ELR (cell line): ENCODE results near the gene DENND1A.
A peak's percentile ranks its signal among the peaks of the same experiment; 100 is the strongest.

ENCODE experiments used
- DNase-seq: peaks from one replicate; pipeline ENCODE4 v3.0.0-alpha.2; 2015; ENCODE audit warnings: low read depth

DENND1A gene

DNA sequence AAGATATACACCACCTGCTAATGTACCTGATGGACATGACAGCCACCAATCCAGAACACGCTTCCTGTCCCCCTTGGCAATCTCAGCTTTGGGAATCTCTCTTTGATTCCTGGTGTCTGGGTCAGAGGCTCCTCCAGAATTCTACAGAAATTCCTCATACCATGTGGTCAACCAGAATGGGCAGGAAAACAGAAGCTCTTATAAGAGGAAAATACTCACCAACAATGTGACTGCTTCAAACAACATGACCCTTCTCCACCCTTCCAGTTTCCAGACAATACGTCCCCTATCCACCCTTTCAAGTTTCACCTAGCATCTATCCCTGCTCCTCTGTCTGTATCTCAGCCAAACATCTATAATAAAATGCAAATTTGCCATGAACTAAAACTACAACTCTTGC is 247.2 kb downstream of the DENND1A start:
- no peak for DNase-seq

DNA sequence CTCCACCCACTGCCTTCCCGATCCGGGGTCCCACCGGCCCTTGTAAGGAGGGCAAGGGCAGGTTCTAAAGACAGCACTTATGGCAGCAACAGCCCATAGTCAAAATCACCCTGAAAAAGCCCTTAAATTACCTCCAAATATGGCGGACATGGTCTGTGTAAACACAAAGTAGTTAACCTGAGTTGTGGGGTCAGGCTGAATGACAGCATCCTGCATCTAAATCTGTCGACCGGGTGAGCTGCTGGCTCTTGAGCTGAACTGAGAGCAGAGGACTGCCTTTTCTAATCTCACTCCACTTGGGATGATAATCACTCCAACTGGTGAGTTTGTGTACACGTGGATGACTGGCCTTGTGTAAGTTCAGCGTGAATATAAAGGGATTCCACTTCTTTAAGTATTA is 249.6 kb downstream of the DENND1A start:
- no peak for DNase-seq

DNA sequence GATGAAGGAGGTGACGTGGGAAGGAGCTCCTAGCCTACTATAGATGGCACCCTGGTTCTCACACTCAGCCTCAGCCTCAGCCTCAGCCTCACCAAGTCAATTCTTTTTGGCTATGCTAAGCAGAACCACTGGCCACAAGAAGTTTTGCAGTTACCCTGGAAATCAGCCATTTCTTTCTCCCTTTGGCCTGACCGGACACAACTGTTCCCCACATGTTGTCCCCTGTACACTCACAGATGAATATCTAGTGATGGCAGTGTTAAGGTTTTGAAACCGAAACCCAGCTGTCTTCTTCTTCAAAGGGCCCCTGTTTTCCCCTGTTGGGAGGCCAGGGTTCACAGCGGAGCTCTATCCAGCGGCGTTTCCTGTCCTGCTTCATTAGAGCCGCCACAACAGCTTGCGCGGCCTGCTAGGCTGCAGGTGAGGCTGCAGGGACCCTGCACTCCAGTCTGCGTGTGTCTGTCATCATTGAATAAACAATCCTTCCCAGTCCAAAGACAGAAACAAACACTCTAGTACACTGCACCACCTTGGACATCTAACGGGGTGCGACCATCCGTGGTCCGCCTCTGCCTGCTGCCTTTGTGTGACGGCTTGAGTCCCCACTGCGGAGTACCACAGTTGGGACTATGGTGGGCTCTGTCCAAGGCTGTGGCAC is 250.5 kb downstream of the DENND1A start:
- DNase-seq, result no peak

DNA sequence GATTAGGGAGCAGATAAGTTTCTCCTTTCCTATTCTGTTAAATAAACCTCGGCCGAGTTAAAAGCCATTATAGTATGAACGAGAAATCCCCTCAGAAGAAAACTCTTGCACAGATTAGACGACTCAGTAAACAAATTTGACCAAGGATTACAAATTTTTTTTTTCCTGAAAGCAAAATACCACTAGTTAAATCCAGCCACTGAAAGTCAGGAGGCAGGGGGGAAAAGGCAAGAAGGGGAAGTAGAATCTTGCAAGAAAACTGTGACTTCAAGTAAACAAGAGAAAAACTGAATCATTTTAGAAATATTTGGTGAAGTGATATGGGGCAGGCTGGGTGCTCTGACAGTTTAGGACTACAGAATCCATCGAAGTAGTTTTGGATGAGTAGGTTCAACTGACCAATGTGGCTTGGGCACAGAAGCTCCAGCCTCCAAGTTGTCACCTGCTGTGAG is 251.0 kb downstream of the DENND1A start:
- peak; percentile 4 for DNase-seq

DNA sequence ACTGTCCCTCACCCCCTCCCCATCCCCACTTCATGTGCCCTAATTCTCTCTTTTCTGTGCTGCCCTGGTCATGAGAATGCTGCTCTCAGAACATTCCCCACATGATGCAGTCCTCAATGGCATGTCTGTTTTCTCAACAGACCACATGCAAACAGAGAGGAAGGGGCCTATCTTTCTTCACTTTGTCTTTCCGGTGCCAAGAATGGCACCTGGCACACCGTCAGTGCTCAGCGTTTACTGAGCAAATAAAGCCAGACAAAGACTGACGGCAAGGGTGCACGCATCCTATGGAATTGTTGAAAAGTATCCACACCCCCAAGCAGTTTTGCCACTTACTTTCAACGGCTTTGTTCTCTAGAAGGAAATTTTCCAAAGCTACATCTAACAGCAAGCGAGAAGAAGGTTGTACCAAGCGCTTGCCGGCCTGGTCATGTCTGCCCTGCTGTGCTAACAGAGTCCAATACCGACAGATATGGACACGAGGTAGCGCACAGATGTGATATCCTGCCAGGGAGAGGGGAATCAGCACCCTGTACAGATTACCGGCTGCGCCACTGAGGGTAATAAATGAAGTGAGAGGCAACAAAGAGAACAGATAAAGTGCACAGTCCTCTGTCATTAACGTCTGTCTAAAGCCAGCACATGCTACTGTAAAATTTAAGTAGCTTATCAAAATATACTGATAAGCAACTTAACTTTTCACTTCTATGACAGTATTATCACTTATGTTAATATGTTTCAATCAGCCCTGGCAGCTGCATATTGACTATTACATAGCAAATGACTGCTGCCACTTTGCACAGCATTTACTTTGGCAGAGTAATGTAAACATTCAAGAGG is 251.7 kb downstream of the DENND1A start:
- no peak for DNase-seq

- DNase-seq, result no peak
Observed at GRCh38 chr9:123676869-123677268, 253.1 kb downstream of the DENND1A start.

- DNase-seq, result no peak
Observed at GRCh38 chr9:123669346-123669745, 260.6 kb downstream of the DENND1A start.

GRCh38 chr9:123663529-123663928 is 266.4 kb downstream of the DENND1A start:
- no peak for DNase-seq

- no peak for DNase-seq
Observed at GRCh38 chr9:123662057-123662776, 267.7 kb downstream of the DENND1A start.

- no peak for DNase-seq
Observed at GRCh38 chr9:123660691-123661466, 269.0 kb downstream of the DENND1A start.

- DNase-seq, result no peak
Observed at GRCh38 chr9:123659358-123659757, 270.6 kb downstream of the DENND1A start.

DNA sequence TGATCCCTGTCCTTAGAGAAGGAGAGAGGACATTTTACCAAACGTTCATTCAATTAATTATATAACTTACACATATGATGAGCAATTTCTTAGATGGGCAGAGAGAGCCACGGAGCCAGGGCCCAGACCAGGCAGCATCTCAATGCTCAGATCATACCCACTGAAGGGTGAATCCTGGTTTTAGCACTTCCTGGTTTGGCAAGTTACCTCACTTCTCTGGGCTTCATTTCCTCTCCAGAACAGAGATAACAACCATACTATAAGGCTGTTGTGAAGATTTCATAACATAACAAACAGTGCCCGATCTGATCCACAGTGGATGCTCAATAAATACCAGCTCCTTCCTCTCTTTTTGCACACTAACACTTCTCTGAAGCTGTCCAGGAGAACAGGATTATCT is 271.1 kb downstream of the DENND1A start:
- DNase-seq, result no peak

DNA sequence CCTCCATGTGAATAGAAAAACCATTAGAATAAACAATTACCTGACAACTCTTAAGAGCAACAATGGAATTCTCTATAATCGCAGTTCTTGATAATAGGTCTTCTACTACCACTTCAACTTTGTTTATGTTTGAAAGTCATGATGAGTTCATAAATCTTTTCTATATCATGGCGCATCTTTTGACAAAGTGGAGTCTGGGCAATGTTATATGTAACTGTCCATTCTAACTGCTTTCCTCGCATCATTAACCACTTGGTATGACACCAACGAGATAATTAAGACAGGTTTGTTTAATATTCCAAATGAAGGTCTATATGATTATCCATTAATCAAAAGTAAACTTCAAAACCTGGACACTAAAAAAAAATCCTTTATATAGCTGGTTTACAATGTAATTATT is 272.0 kb downstream of the DENND1A start:
- no peak for DNase-seq

DNA sequence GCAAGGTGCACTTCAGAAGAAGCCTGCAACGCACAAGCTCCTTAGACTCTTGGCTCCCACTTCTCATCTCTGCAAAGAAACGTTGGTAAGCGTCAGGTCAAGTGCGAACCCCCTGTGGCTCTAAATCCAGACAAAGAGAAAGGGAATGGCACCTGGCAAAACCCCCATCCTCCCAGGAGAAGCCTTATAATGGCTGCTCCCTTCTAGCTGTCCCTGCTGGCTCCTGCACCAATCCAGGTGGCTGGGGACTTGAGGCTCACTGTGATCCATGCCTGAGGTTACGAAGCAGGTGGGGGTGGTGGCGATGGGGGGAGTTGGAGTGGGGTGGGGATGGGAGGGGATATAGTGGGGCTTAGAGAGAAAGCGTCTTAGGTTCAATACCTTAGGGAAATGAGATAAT is 272.8 kb downstream of the DENND1A start:
- no peak for DNase-seq

DNA sequence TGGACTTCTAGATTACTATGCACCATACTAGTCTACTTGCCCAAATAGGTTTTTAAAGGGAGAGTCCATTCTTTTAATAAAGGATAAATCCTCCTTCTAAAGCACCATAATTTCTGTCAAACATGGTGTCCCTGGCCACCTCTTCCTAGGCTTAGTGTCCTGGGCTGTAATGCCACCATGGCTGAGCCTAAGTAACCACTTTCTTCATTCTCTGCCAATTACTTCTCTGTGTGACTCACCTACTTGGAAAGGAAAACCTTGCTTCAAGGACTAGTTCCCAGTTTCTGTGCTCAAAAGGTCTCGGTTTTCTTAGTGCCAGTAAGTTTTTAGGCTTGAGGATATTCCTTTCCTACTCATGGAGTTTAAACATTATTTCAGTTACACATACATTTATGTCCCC is 273.4 kb downstream of the DENND1A start:
- DNase-seq, result peak; percentile 22

DNA sequence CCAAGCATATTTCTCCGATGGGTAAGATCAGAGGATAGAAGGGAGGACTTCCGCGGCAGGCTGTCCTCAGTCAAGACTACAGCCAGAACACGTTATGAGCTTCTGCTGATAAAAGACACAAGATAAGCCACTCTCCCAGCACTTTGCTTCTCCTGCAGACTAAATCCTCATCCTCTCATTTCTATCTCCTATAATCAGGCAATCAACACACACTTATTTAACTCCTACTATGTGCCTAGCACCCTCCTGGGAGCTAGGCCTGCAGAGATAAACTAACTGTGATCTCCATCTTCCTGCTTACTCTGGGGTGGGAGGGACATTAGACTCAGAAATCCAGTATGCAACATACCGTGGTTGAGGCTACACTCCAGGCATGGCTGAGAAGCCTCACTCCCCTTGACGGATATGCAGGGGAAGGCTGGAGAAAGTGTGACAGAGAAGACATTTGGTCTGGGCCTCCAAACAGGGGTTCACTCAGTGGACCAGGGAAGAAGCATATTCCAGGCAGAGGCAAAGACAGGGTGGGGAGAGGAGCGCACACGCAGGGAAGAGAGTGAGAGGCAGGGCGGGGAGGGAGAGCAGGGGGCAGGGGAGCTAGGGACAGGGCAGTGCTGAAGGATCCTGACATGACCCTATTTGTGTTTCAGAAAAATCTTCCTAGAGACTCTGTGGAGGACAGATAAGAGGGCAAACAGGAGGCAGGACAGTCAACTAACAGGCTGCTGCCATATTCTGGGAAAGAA is 274.1 kb downstream of the DENND1A start:
- DNase-seq, result no peak

DNA sequence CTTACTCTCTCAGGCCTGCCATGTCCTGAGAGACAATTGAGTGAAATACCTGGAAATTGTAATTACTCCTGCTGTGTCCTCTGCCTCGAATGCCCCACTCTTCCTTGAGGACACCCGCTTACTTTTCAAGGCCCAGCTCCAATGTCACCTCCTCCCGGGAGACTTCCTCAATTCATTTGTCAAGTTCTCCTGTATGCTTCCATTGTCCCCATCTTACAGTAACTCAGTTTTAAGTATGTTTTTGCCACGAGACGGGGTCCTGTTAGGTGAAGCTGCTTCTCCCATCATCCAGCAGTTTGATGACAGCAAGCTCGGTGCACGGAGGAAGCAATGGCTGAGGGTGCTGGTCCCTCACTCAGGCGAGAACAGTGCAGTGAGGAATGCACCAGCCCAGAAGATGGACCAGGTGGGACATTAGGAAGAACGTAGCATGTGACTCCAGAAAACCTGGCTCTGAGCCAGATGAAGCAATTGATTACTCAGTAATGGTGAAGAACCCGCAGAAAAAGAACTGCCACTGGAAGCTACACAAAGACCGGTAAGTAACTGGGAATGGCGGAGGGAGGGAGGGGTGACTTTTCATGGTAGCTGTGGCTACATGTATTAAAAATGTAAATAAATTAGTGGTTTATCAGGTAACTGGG is 274.8 kb downstream of the DENND1A start:
- no peak for DNase-seq

GRCh38 chr9:123654218-123654993 is 275.5 kb downstream of the DENND1A start:
- no peak for DNase-seq

GRCh38 chr9:123652416-123652815 is 277.5 kb downstream of the DENND1A start:
- DNase-seq, result no peak

- DNase-seq, result no peak
Observed at GRCh38 chr9:123651871-123652270, 278.1 kb downstream of the DENND1A start.
